HEK293T (cell line): ENCODE data around the gene TBC1D2.

Experiments
- CTCF ChIA-PET: fragments of 350-600 bp; formaldehyde crosslinking; extraction: SDS; loops from one replicate; lab custom pipeline; 2021; ENCODE audit warnings: antibody characterized with exemption, inconsistent platforms; lab: Yijun Ruan, JAX
- POLR2A ChIA-PET: fragments of 350-600 bp; formaldehyde crosslinking; extraction: SDS; loops from one replicate; lab custom pipeline; 2020; ENCODE audit warnings: antibody characterized with exemption, inconsistent platforms; lab: Yijun Ruan, JAX
- DNase-seq: peaks from one replicate; pipeline ENCODE4 v3.0.0; 2012; ENCODE audit warnings: mixed read lengths; ENCODE audit errors: extremely low spot score
- ARNT ChIP-seq: fragments of 450-650 bp; IDR thresholded peaks from 2 replicates; pipeline ENCODE4 v1.6.1; 2017; ENCODE audit warnings: mild to moderate bottlenecking
- BHLHE40 ChIP-seq: fragments of 450-650 bp; IDR thresholded peaks from 2 replicates; pipeline ENCODE4 v1.6.1; 2016; ENCODE audit warnings: mild to moderate bottlenecking, moderate library complexity, borderline replicate concordance
- CTBP1 ChIP-seq: fragments of 450-650 bp; IDR thresholded peaks from 2 replicates; pipeline ENCODE4 v1.6.1; 2016; ENCODE audit warnings: borderline replicate concordance
- ELF4 ChIP-seq: fragments of 450-650 bp; IDR thresholded peaks from 2 replicates; pipeline ENCODE4 v1.6.1; 2017; ENCODE audit warnings: antibody characterized with exemption
- FOXA1 ChIP-seq: fragments of 450-650 bp; IDR thresholded peaks from 2 replicates; pipeline ENCODE4 v1.6.1; 2016; ENCODE audit warnings: mild to moderate bottlenecking
- FOXK2 ChIP-seq: fragments of 450-650 bp; IDR thresholded peaks from 2 replicates; pipeline ENCODE4 v1.6.1; 2016; ENCODE audit warnings: mild to moderate bottlenecking
- FOXM1 ChIP-seq: fragments of 450-650 bp; IDR thresholded peaks from 2 replicates; pipeline ENCODE4 v1.6.1; 2017; ENCODE audit warnings: mild to moderate bottlenecking, borderline replicate concordance
- HDGF ChIP-seq: fragments of 450-650 bp; IDR thresholded peaks from 2 replicates; pipeline ENCODE4 v1.6.1; 2017; ENCODE audit warnings: antibody characterized with exemption, borderline replicate concordance
- L3MBTL2 ChIP-seq: fragments of 450-650 bp; conservative IDR thresholded peaks from 2 replicates; pipeline ENCODE4 v1.6.1; 2016; ENCODE audit warnings: mild to moderate bottlenecking
- LEF1 ChIP-seq: fragments of 450-650 bp; IDR thresholded peaks from 2 replicates; pipeline ENCODE4 v1.6.1; 2017; ENCODE audit warnings: mild to moderate bottlenecking, borderline replicate concordance
- NFRKB ChIP-seq: fragments of 450-650 bp; IDR thresholded peaks from 2 replicates; pipeline ENCODE4 v1.6.1; 2016; ENCODE audit warnings: mild to moderate bottlenecking, moderate library complexity
- PKNOX1 ChIP-seq: fragments of 450-650 bp; IDR thresholded peaks from 2 replicates; pipeline ENCODE4 v1.6.1; 2016
- SP1 ChIP-seq: fragments of 450-650 bp; IDR thresholded peaks from 2 replicates; pipeline ENCODE4 v1.6.1; 2017
- SUZ12 ChIP-seq: fragments of 450-650 bp; IDR thresholded peaks from 2 replicates; pipeline ENCODE4 v1.6.1; 2016; ENCODE audit warnings: mild to moderate bottlenecking
- TARDBP ChIP-seq: fragments of 450-650 bp; IDR thresholded peaks from 2 replicates; pipeline ENCODE4 v1.6.1; 2016
- ZNF384 ChIP-seq: fragments of 450-650 bp; IDR thresholded peaks from 2 replicates; pipeline ENCODE4 v1.6.1; 2016

Gene TBC1D2

GRCh38 chr9:98168153-98168780, 87.2 kb downstream of the TBC1D2 start:
- TF ChIP-seq PKNOX1, result no peak
- TF ChIP-seq FOXK2, result no peak
- no peak for TF ChIP-seq FOXM1
- no peak for TF ChIP-seq BHLHE40
- no peak for TF ChIP-seq NFRKB
- no peak for TF ChIP-seq TARDBP
- TF ChIP-seq SP1, result no peak
- no peak for TF ChIP-seq L3MBTL2
- no peak for TF ChIP-seq SUZ12
- no peak for TF ChIP-seq HDGF
- no peak for TF ChIP-seq CTBP1
- TF ChIP-seq FOXA1, result no peak
- no peak for TF ChIP-seq ZNF384
- TF ChIP-seq ARNT, result no peak
- TF ChIP-seq LEF1, result no peak
- ChIA-PET CTCF (no interaction called here), POLR2A (no interaction called here)
- no peak for DNase-seq

GRCh38 chr9:98164912-98165311, 90.5 kb downstream of the TBC1D2 start:
- CTCF ChIA-PET, result no interaction called here
- TF ChIP-seq ARNT (no peak), ELF4 (no peak), FOXM1 (no peak), ZNF384 (no peak), NFRKB (no peak), PKNOX1 (no peak), SP1 (no peak), BHLHE40 (no peak), LEF1 (no peak), FOXA1 (no peak), FOXK2 (no peak), L3MBTL2 (no peak), CTBP1 (no peak)
- DNase-seq, result no peak
- POLR2A ChIA-PET, result no interaction called here

GRCh38 chr9:98162613-98163012, 92.8 kb downstream of the TBC1D2 start:
- ChIA-PET CTCF (no interaction called here), POLR2A (no interaction called here)
- TF ChIP-seq ARNT (no peak), SP1 (no peak), ZNF384 (no peak), FOXK2 (no peak), CTBP1 (no peak), L3MBTL2 (no peak), SUZ12 (no peak), LEF1 (no peak), NFRKB (no peak), FOXM1 (no peak), TARDBP (no peak)
- DNase-seq, result no peak

GRCh38 chr9:98161851-98162250, 93.6 kb downstream of the TBC1D2 start:
- TF ChIP-seq NFRKB (no peak), LEF1 (no peak)
- CTCF ChIA-PET, result no interaction called here
- DNase-seq, result no peak
- POLR2A ChIA-PET, result no interaction called here

GRCh38 chr9:98159790-98160189, 95.7 kb downstream of the TBC1D2 start:
- POLR2A ChIA-PET, result no interaction called here
- TF ChIP-seq CTBP1, result no peak
- no peak for TF ChIP-seq L3MBTL2
- TF ChIP-seq SUZ12, result no peak
- no peak for TF ChIP-seq NFRKB
- TF ChIP-seq TARDBP, result no peak
- no peak for TF ChIP-seq LEF1
- DNase-seq, result no peak
- CTCF ChIA-PET, result no interaction called here

- no peak for TF ChIP-seq CTBP1
- no peak for TF ChIP-seq ELF4
- TF ChIP-seq LEF1, result no peak
- no peak for TF ChIP-seq HDGF
- TF ChIP-seq ZNF384, result no peak
- no peak for TF ChIP-seq NFRKB
- TF ChIP-seq PKNOX1, result no peak
- TF ChIP-seq FOXM1, result no peak
- no peak for TF ChIP-seq FOXA1
- TF ChIP-seq SP1, result no peak
- no peak for TF ChIP-seq L3MBTL2
- TF ChIP-seq BHLHE40, result no peak
- TF ChIP-seq ARNT, result no peak
- DNase-seq, result no peak
- CTCF ChIA-PET, result interaction anchor here (0.6 kb wide), 1 partner anchor 88 kb away, joined by 3 read pairs; no protein-coding TSS in a partner anchor
- POLR2A ChIA-PET, result no interaction called here
These were observed 96.1 kb downstream of the TBC1D2 start for GRCh38 chr9:98159301-98159700.
